Measurements from ENCODE around the gene UBALD1.

UBALD1 gene

GRCh38 chr16:4593086-4593485 is 21.6 kb downstream of the UBALD1 start:
- TF ChIP-seq CTCF (IDR thresholded peaks at IDR 0.05; ENCODE audit: insufficient read depth, low read length, poor library complexity, severe bottlenecking): no peak
- Histone ChIP-seq H3K27me3 (replicated peaks; ENCODE audit: control insufficient read depth, insufficient read depth, low read length) (no peaks in the 10 kb centered on the region), H3K4me3 (replicated peaks; ENCODE audit: low read depth, low read length) (no peak overlapping the region), H3K36me3 (ENCODE audit: control insufficient read depth, insufficient read depth, low read length) (no peaks in the 10 kb centered on the region)
- no peak for DNase-seq (ENCODE audit: extremely low read depth, insufficient read length)

- TF ChIP-seq CTCF (IDR thresholded peaks at IDR 0.05; ENCODE audit: insufficient read depth, low read length, poor library complexity, severe bottlenecking): no peak
- no peak for DNase-seq (ENCODE audit: extremely low read depth, insufficient read length)
- no peaks in the 10 kb centered on the region for H3K27me3 ChIP-seq (replicated peaks; ENCODE audit: control insufficient read depth, insufficient read depth, low read length)
- no peaks in the 10 kb centered on the region for H3K36me3 ChIP-seq (ENCODE audit: control insufficient read depth, insufficient read depth, low read length)
- no peak overlapping the region for H3K4me3 ChIP-seq (replicated peaks; ENCODE audit: low read depth, low read length)
These were observed 22.8 kb downstream of the UBALD1 start for GRCh38 chr16:4591706-4592470.

GRCh38 chr16:4591191-4591590 is 23.5 kb downstream of the UBALD1 start:
- no peak overlapping the region for H3K4me3 ChIP-seq (replicated peaks; ENCODE audit: low read depth, low read length)
- no peaks in the 10 kb centered on the region; the same call in 1 of the 2 replicates for H3K27me3 ChIP-seq (replicated peaks; ENCODE audit: control insufficient read depth, insufficient read depth, low read length)
- no peak for DNase-seq (ENCODE audit: extremely low read depth, insufficient read length)
- H3K36me3 ChIP-seq (ENCODE audit: control insufficient read depth, insufficient read depth, low read length): no peaks in the 10 kb centered on the region
- no peak for TF ChIP-seq CTCF (IDR thresholded peaks at IDR 0.05; ENCODE audit: insufficient read depth, low read length, poor library complexity, severe bottlenecking)

GRCh38 chr16:4588961-4589360 is 25.7 kb downstream of the UBALD1 start:
- Histone ChIP-seq H3K36me3 (ENCODE audit: control insufficient read depth, insufficient read depth, low read length) (no peaks in the 10 kb centered on the region), H3K27me3 (replicated peaks; ENCODE audit: control insufficient read depth, insufficient read depth, low read length) (no peaks in the 10 kb centered on the region; the same call in 1 of the 2 replicates), H3K4me3 (replicated peaks; ENCODE audit: low read depth, low read length) (no peak overlapping the region)
- TF ChIP-seq CTCF (IDR thresholded peaks at IDR 0.05; ENCODE audit: insufficient read depth, low read length, poor library complexity, severe bottlenecking): no peak
- DNase-seq (ENCODE audit: extremely low read depth, insufficient read length): no peak

- TF ChIP-seq CTCF (IDR thresholded peaks at IDR 0.05; ENCODE audit: insufficient read depth, low read length, poor library complexity, severe bottlenecking): no peak
- H3K27me3 ChIP-seq (replicated peaks; ENCODE audit: control insufficient read depth, insufficient read depth, low read length): no peaks in the 10 kb centered on the region; the same call in 1 of the 2 replicates
- no peak for DNase-seq (ENCODE audit: extremely low read depth, insufficient read length)
- H3K4me3 ChIP-seq (replicated peaks; ENCODE audit: low read depth, low read length): no peak overlapping the region
- no peaks in the 10 kb centered on the region for H3K36me3 ChIP-seq (ENCODE audit: control insufficient read depth, insufficient read depth, low read length)
These were observed 26.3 kb downstream of the UBALD1 start for GRCh38 chr16:4588386-4588785.

All from GM06990 (cell line).